Measurements from ENCODE around the gene CIROP. TPM values are rescaled to one million over a fixed set of nuclear protein-coding genes. Genes with fewer than 3 reads are reported as not detected.

CIROP gene
- total and polyA plus RNA-seq, 9 of the 15 experiments (the other 6 are each of a cell fraction or from before 2014, with no cell fraction given) = not detected

GRCh38 chr14:23123419-23123818, 18.6 kb upstream of the CIROP start:
- H3K79me2 ChIP-seq (ENCODE audit: control insufficient read depth, insufficient read depth, low read length) = no peaks in the 10 kb centered on the region
- no TSS peak for BruUV-seq (replicated peaks)
- peak; percentile 88 for FAIRE-seq
- TF ChIP-seq SETDB1 (IDR thresholded peaks at IDR 0.05; ENCODE audit: low read length) (no peak), ARID1B (IDR thresholded peaks at IDR 0.05) (0 out of 2 replicates have a peak, but pooled peaks have one; percentile 18), TFAP4 (CRISPR knock-in tag; IDR thresholded peaks at IDR 0.05; ENCODE audit: borderline replicate concordance) (peak; percentile 74; the same call in 1 of the 2 replicates), NFIC (IDR thresholded peaks at IDR 0.05) (peak; percentile 96), PBX2 (CRISPR knock-in tag; IDR thresholded peaks at IDR 0.05; ENCODE audit: low read depth) (no peak), PBX2 (tag; conservative IDR thresholded peaks at IDR 0.05; ENCODE audit: low read depth) (peak; percentile 63), HMG20B (CRISPR knock-in tag; IDR thresholded peaks at IDR 0.05) (no peak), TOE1 (IDR thresholded peaks at IDR 0.05; ENCODE audit: borderline replicate concordance) (no peak), TOE1 (CRISPR knock-in tag; IDR thresholded peaks at IDR 0.05; ENCODE audit: borderline replicate concordance, low read depth) (no peak), KAT8 (IDR thresholded peaks at IDR 0.05; ENCODE audit: low read depth) (no peak), NRF1 (conservative IDR thresholded peaks at IDR 0.05 in 1 of 2, IDR thresholded peaks at IDR 0.05 in 1 of 2) (0 out of 4 replicates have a peak, but pooled peaks of 1 of the 2 experiments have one; percentile 0), TCF3 (CRISPR knock-in tag; IDR thresholded peaks at IDR 0.05) (peak; percentile 24)
- TF ChIP-seq, protein P1, sequence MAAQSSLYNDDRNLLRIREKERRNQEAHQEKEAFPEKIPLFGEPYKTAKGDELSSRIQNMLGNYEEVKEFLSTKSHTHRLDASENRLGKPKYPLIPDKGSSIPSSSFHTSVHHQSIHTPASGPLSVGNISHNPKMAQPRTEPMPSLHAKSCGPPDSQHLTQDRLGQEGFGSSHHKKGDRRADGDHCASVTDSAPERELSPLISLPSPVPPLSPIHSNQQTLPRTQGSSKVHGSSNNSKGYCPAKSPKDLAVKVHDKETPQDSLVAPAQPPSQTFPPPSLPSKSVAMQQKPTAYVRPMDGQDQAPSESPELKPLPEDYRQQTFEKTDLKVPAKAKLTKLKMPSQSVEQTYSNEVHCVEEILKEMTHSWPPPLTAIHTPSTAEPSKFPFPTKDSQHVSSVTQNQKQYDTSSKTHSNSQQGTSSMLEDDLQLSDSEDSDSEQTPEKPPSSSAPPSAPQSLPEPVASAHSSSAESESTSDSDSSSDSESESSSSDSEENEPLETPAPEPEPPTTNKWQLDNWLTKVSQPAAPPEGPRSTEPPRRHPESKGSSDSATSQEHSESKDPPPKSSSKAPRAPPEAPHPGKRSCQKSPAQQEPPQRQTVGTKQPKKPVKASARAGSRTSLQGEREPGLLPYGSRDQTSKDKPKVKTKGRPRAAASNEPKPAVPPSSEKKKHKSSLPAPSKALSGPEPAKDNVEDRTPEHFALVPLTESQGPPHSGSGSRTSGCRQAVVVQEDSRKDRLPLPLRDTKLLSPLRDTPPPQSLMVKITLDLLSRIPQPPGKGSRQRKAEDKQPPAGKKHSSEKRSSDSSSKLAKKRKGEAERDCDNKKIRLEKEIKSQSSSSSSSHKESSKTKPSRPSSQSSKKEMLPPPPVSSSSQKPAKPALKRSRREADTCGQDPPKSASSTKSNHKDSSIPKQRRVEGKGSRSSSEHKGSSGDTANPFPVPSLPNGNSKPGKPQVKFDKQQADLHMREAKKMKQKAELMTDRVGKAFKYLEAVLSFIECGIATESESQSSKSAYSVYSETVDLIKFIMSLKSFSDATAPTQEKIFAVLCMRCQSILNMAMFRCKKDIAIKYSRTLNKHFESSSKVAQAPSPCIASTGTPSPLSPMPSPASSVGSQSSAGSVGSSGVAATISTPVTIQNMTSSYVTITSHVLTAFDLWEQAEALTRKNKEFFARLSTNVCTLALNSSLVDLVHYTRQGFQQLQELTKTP (IDR thresholded peaks at IDR 0.05; ENCODE audit: low read depth in 1 of 2, partially characterized antibody in 2 of 2) = no peak

More at GRCh38 chr14:23123419-23123818, 18.6 kb upstream of the CIROP start:
- ChIA-PET POLR2A (interaction anchor here (0.8 to 1.8 kb wide), 4 partner anchors 55 to 63 kb away, joined by 3 to 4 read pairs (median 4); partner anchors contain the start of gene SLC7A8), CTCF (ENCODE audit: low intra/inter-chr PET ratio) (interaction anchor here (1.5 to 7.4 kb wide), 2 partner anchors 63 to 178 kb away, joined by 4 to 310 read pairs; partner anchors contain the start of gene SLC7A8)
- Histone ChIP-seq H3K9me1 (ENCODE audit: control insufficient read depth, insufficient read depth, low read length) (no peaks in the 10 kb centered on the region), H3K4me2 (ENCODE audit: insufficient read depth, low read length) (peak overlapping the region; percentile 35; the same call in 1 of the 2 replicates), H3K27ac (ENCODE audit: extremely low read depth, low read depth, low read length) (no peak overlapping the region; the same call in 2 of the 3 replicates), H3K4me1 (replicated peaks in 1 of 2; ENCODE audit: control insufficient read depth in 2 of 2, insufficient read depth in 2 of 2, low read length in 2 of 2) (peaks cover 51 to 71% of the 10 kb centered on the region in 2 experiments), H3K9ac (ENCODE audit: insufficient read depth in 1 of 2, low read depth in 2 of 2, low read length in 2 of 2) (peak overlapping the region in 1 of 2 experiments; percentile 65; a peak in 1 of 4 replicates), H4K20me1 (replicated peaks; ENCODE audit: control insufficient read depth, insufficient read depth, low read length) (no peaks in the 10 kb centered on the region), H2AFZ (ENCODE audit: low read depth, low read length) (peak overlapping the region; percentile 61), H3K4me3 (no peak overlapping the region), H3K36me3 (ENCODE audit: control insufficient read depth, insufficient read depth, low read length) (no peaks in the 10 kb centered on the region), H3K27me3 (ENCODE audit: control insufficient read depth in 2 of 2, insufficient read depth in 2 of 2, low read length in 2 of 2) (no peaks in the 10 kb centered on the region), H3K9me3 (replicated peaks; ENCODE audit: control insufficient read depth, insufficient read depth, low read depth, low read length) (no peaks in the 10 kb centered on the region)
- WGBS (ENCODE audit: insufficient coverage, low coverage, missing lambda C conversion rate) = 13% methylated on average over 7 of the region's 8 CpGs
- in situ Hi-C loops (cut with MboI) = loop anchor here (5.0 kb wide), 1 partner anchor 64 kb away; no protein-coding TSS in a partner anchor
- intact Hi-C loops (cut with micrococcal nuclease) = loop anchor here (5.0 kb wide), 3 partner anchors 44 to 439 kb away; partner anchors contain the start of gene PPP1R3E
- ATAC-seq (peak; percentile 20), DNase-seq (ENCODE audit: extremely low read depth in 1 of 4, low spot score in 3 of 4) (peak; percentile 57 to 89 (median 86))

Data from K562 (cell line).